Measurements from ENCODE around the gene GPX3. TPM values are rescaled to one million over a fixed set of nuclear protein-coding genes. Genes with fewer than 3 reads are reported as not detected.

The GPX3 gene
- total and polyA plus RNA-seq, 9 of the 15 experiments (the other 6 are each of a cell fraction or from before 2014, with no cell fraction given) = 0.25 to 0.86 TPM; not detected in 7

GRCh38 chr5:151073280-151073679, 52.9 kb downstream of the GPX3 start:
- Histone ChIP-seq H3K4me3 (no peak overlapping the region), H3K9ac (ENCODE audit: insufficient read depth in 1 of 2, low read depth in 2 of 2, low read length in 2 of 2) (no peak overlapping the region), H3K4me2 (ENCODE audit: insufficient read depth, low read length) (no peak overlapping the region), H3K27ac (ENCODE audit: extremely low read depth, low read depth, low read length) (no peak overlapping the region), H4K20me1 (replicated peaks; ENCODE audit: control insufficient read depth, insufficient read depth, low read length) (peaks cover 22% of the 10 kb centered on the region), H3K9me3 (replicated peaks; ENCODE audit: control insufficient read depth, insufficient read depth, low read depth, low read length) (no peaks in the 10 kb centered on the region), H3K79me2 (ENCODE audit: control insufficient read depth, insufficient read depth, low read length) (peaks cover 82% of the 10 kb centered on the region), H3K36me3 (ENCODE audit: control insufficient read depth, insufficient read depth, low read length) (peaks cover 26% of the 10 kb centered on the region), H3K27me3 (ENCODE audit: control insufficient read depth in 2 of 2, insufficient read depth in 2 of 2, low read length in 2 of 2) (no peaks in the 10 kb centered on the region), H3K4me1 (replicated peaks in 1 of 2; ENCODE audit: control insufficient read depth in 2 of 2, insufficient read depth in 2 of 2, low read length in 2 of 2) (peaks cover 6 to 9% of the 10 kb centered on the region in 2 experiments; a peak in 2 of 5 replicates), H3K9me1 (ENCODE audit: control insufficient read depth, insufficient read depth, low read length) (peaks cover 9% of the 10 kb centered on the region), H2AFZ (ENCODE audit: low read depth, low read length) (no peak overlapping the region)
- ChIA-PET POLR2A (no interaction called here), CTCF (ENCODE audit: low intra/inter-chr PET ratio) (no interaction called here)
- FAIRE-seq = no peak
- in situ Hi-C loops (cut with MboI) = no loop called here
- no TSS peak for BruUV-seq (replicated peaks)
- DNase-seq (ENCODE audit: extremely low read depth in 1 of 4, low spot score in 3 of 4) = no peak
- 68% methylated on average over 2 of the region's 2 CpGs for WGBS (ENCODE audit: insufficient coverage, low coverage, missing lambda C conversion rate)
- intact Hi-C loops (cut with micrococcal nuclease) = no loop called here
- ATAC-seq = no peak
- TF ChIP-seq ADNP (tag; IDR thresholded peaks at IDR 0.05) = no peak
- TF ChIP-seq MBD2 (IDR thresholded peaks at IDR 0.05; ENCODE audit: borderline replicate concordance, low read depth) = no peak
- no peak for TF ChIP-seq HNRNPL (IDR thresholded peaks at IDR 0.05; ENCODE audit: low read depth, low read length)
- peak; percentile 98 for TF ChIP-seq ZNF146 (CRISPR knock-in tag; IDR thresholded peaks at IDR 0.05; ENCODE audit: unreplicated experiment)
- TF ChIP-seq E2F4 (CRISPR knock-in tag; IDR thresholded peaks at IDR 0.05; ENCODE audit: low read depth) = no peak
- peak; percentile 89 for TF ChIP-seq RBM25 (IDR thresholded peaks at IDR 0.05; ENCODE audit: low read depth, low read length, severe bottlenecking)
- no peak for TF ChIP-seq ZBED1 (IDR thresholded peaks at IDR 0.05)
- TF ChIP-seq PML (IDR thresholded peaks at IDR 0.05; ENCODE audit: low read length) = no peak
- TF ChIP-seq SRSF1 (IDR thresholded peaks at IDR 0.05; ENCODE audit: low read depth, low read length) = no peak
- no peak for TF ChIP-seq MCM2 (IDR thresholded peaks at IDR 0.05; ENCODE audit: low read depth)
- no peak for TF ChIP-seq TFE3 (CRISPR knock-in tag; IDR thresholded peaks at IDR 0.05)
- TF ChIP-seq ZFPM2 (CRISPR knock-in tag; IDR thresholded peaks at IDR 0.05) = no peak
- peak; percentile 67 for TF ChIP-seq BCOR (IDR thresholded peaks at IDR 0.05)
- TF ChIP-seq KDM1A (IDR thresholded peaks at IDR 0.05) = peak; percentile 33 to 45; a peak in 2 of 4 replicates
- TF ChIP-seq PHB2 (IDR thresholded peaks at IDR 0.05; ENCODE audit: low read depth) = no peak
- 0 out of 4 replicates have a peak, but pooled peaks of 1 of the 2 experiments have one; percentile 33 for TF ChIP-seq RCOR1 (IDR thresholded peaks at IDR 0.05; ENCODE audit: borderline replicate concordance in 1 of 2, low read depth in 2 of 2, low read length in 2 of 2)
- TF ChIP-seq PRDM10 (IDR thresholded peaks at IDR 0.05; ENCODE audit: partially characterized antibody) = no peak
- TF ChIP-seq THRA (IDR thresholded peaks at IDR 0.05) = no peak

All from K562 (cell line).